Fibroblast of pulmonary artery (primary cell): ENCODE data around the gene CRABP2.

Experiments used
- DNase-seq: peaks from one replicate; pipeline ENCODE4 v3.0.0-alpha.2; 2010; ENCODE audit warnings: low read depth
- H3K4me3 ChIP-seq: replicated peaks from 2 replicates; pipeline ENCODE4 v1.5.1; 2011; ENCODE audit warnings: low read depth, mild to moderate bottlenecking, control low read depth, low read length, moderate library complexity
- CTCF ChIP-seq: IDR thresholded peaks from 2 replicates; pipeline ENCODE4 v1.5.1; 2011; ENCODE audit warnings: mild to moderate bottlenecking, control low read depth, low read length, inconsistent platforms; ENCODE audit errors: missing control alignments

Gene CRABP2

DNA sequence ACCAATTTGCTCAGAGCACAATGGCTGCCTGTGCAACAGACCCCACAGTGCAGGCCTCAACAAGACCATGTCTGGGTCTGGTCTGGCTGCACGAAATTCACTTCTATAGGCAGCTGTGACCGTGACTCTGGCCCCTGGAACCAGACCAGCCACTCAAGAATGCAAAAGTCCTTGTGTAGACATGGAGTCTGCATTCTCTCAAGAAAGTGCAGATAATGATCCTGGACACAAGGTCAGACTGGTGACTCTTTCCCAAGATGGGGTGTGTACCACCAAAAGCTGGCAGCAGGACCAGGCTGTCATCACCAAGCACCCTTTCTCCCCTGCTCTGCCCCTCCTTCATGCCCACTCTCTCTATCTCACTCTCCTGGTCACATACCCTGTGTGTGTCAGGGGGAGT, 15.7 kb upstream of the CRABP2 start:
- no peak for TF ChIP-seq CTCF
- DNase-seq = no peak
- H3K4me3 ChIP-seq = no peak overlapping the region

GRCh38 chr1:156717351-156717750, 12.0 kb upstream of the CRABP2 start:
- no peak for DNase-seq
- TF ChIP-seq CTCF = no peak
- H3K4me3 ChIP-seq = no peak overlapping the region

DNA sequence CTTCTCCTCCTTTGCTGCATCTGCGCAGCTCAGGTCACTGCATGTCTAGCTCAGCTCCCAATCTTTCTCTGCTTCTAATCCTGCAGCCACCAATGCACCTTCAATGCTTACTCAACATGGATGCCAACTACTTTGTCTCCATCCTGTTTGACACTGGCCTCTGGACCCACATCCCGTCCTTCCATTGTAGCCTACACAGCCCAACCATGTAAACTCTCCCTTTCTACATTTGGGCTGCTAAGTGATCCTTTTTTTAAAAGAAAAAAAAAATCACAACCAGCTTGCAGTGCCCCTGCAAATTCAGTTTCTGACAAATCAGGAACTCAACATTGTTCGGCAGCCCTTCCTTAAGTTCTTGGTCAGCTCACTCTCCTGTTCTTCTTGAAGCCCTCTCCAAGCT, 9.4 kb upstream of the CRABP2 start:
- no peak for DNase-seq
- H3K4me3 ChIP-seq = no peak overlapping the region
- TF ChIP-seq CTCF = no peak

DNA sequence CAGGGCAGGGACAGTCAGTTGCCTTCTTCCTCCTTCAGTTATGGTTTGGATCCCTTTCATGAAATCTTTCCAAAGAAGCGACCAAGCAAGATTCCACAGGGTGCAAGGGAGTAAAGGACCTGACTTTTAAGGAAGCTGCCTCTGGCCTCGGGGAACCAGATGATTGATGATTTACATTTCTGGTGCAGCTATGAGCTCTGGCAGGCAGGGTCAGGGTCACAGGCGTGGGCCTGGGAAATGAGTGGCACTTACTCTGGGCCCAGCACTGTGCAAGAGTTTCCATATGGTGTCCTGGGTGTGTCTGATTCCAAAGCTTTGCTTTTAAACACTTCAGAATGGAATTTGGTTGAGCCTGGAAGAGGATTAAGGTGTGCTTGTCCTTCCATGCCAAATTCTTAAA, 7.2 kb upstream of the CRABP2 start:
- no peak for DNase-seq
- H3K4me3 ChIP-seq = no peak overlapping the region
- TF ChIP-seq CTCF = no peak

DNA sequence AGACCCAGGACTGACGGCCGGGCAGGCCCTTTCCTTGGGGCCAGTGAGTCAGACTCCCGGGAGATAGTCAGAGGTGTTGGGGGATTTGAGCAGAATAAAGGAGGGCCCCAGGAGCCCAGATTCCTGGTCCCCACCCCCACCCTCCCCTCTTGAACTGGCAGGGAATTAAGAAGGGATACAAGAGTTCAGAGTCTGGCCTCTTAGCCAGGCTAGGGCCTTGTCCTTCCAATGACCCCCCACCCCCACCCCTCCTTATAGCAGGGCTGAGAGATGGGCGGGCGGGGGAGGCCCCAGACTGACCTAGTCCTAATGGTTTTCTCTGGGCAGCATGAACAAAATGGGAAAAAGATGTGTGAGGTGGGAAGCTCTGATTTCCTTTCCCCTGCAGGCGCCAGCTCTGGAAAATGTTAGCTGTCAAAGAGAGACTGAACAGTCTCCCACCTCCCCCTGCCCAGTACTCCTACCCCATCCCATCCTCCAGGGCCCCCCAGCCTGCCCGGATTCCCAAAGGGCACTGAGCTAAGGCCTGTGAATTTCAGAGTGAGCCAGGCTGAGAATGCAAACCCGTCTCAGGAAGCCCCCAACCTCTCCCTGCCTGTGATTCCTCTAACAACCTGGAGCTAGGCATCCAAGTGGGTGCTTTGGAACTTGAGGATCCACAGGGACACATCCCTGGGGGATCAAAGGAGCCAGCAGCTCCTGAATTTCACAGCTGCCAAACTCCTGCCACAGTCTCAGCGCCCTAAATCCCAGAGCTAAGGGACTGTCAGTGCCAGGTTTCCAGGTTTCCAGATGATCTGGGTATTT, 5.8 kb upstream of the CRABP2 start:
- TF ChIP-seq CTCF = no peak
- H3K4me3 ChIP-seq = no peak overlapping the region
- DNase-seq = no peak

DNA sequence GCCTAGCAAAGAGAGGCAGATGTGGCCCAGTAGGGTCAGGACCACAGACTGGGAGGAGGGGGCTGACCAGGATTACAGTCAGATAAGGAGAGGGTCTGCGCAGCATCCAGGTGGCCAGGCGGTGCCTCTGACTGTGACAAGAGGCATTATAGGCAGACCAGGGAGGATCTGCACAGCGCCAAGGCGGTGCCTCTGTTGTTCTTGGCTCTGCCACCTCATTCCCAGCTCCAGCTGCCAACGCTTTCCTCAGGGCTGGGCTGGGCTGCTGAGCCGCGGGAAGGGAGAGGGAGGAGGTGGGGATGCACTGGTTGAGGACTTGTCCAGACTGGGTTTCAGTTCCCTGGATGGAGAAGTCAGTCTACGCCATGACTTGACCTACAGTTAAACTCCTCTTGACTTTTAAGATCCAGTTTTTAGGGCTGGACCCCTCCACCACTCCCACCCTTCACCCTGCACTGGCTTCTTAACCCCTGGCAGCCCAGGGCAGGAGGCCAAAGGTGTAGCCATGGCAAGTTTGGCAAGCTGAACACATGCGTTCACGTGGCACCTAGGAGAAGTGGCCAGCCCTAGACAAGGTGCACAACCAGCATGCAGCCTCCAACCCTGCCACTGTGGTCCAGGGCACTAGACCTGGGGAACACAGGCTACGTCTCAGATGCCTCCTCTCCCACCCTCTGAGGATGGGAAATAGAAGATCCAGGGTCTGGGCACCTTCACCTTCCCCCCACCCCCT, 4.5 kb upstream of the CRABP2 start:
- no peak for TF ChIP-seq CTCF
- no peak overlapping the region for H3K4me3 ChIP-seq
- peak; percentile 67 for DNase-seq
